NCI-H748 (cell line): Measurements from ENCODE around the gene HPCAL4.
A peak's percentile ranks its signal among the peaks of the same experiment; 100 is the strongest.

ENCODE experiments used
- DNase-seq: peaks from one replicate; lab custom pipeline; 2025; ENCODE audit not compliant: unreplicated experiment; lab: John Stamatoyannopoulos, UW

The HPCAL4 gene

DNA sequence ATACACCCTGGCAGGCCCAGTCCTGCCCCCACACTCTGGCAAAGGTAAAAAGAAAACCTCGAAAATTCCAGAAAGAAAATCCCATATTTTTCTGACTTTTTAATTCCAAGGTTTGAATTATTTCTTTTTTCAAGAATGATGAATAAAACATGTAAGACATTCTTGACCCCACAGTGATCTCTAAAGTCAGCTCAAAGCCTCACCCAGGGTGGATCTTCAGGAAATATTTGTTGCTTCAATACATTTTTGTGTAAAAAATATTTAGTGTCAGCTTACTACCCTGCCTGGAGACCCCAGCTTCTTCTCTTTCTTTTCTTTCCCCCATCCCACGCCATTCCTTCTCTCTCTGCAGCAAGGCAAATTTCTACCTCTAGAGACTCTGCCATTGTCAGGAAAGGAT, 12.3 kb downstream of the HPCAL4 start:
- DNase-seq, result no peak

DNA sequence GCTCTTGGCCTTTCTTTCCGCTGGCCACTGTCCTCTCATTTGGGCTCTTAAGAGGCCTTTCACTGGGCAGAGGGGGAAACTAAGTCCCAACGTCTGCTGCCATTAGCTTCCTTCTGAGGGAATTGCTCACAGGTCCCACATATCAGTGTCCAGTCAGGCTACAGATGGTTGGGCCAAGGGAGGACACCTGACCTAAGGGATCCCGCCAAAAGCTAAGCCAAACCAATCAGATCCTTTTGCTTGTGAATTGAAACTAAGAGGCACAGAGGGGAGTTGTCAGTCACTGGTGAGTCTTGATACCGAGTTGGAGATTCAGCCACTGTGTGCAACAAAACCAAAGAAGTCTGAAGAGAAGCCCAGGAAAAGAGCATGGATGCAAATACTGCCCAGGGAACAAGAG, 13.6 kb downstream of the HPCAL4 start:
- no peak for DNase-seq

DNA sequence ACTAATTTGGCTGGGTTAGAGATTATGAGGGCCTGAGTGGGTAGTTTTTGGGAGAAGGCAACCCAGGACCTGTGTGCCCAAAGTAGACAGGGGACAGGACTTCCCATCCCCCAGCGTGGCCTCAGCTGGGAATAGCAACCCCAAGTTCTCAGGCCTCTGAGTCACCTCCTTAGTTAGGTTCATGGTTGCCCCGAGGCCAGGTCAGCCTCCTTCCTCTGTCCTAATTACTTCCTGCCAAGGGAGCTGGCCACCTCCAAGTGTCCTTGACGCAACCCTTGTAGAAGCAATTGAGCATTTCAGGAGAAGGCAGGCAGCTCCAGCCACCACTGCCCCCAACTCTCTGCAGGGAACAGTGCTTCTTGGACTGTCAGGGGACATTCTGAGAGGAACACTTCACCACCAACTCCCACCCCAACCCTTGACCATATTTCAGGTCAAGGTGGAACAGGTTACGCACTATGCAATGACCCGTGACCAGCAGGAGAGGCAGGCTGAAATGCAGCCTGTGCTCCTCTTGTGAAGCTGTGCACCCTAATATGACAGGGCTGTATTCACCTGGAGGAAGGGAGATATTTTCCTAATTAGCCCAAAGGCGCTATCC, 14.2 kb downstream of the HPCAL4 start:
- DNase-seq, result no peak

DNA sequence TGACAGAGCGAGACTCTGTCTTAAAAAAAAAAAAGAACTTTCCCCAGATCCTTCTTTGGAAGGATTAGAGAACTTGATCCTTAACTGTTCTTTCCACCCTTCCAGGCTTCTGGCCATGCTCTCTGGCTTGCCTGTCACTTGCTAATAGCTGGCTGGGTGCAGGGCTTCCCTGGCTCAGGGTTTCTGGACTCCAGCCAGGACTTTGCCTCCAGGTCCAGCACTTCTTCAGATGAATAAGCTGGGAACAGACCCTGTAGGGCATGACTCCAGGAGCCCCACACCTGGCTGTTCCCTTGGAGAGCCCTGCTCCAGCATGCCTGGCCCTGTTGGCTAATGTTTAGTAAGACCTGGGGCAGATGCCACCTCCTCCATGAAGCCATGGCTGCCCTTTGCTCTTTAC, 16.0 kb downstream of the HPCAL4 start:
- peak; percentile 57 for DNase-seq

DNA sequence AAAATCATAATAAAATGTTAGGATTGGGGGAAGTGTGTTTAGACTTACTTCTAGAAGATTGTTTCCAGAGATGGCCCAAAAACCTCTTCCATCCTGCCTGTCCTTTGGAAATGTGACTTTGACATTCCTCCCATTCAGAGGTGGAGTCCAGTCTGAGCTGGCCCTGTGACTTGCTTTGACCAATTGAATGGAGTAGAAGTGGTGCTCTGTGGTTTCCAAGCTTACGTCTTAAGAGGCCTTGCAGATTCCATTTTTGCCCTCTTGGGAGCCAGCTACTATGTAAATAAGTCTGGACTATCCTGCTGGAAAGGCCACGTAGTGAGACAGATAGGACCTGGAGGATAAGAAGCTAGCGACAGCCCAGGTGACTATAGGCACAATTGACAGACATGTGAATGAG, 18.0 kb downstream of the HPCAL4 start:
- no peak for DNase-seq

DNA sequence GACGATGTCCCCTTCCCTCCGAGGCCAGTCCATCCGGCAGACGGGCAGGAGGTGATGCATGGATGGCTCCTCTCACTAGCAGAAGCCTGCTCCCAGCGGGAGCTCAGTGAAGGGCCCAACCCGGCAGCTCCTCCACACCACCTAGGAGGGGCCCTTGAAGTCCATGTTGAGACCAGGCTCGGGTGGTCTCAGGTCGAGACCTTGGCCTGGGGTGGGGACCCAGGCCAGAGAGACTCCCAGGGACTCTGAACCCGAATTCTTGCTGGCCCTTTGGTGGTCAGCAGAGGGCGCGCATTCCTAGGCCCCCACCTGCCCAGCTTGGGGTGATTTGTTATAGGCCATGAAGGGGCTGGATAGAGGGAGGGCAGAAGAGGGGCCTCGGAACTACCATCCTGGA, 18.7 kb downstream of the HPCAL4 start:
- no peak for DNase-seq

DNA sequence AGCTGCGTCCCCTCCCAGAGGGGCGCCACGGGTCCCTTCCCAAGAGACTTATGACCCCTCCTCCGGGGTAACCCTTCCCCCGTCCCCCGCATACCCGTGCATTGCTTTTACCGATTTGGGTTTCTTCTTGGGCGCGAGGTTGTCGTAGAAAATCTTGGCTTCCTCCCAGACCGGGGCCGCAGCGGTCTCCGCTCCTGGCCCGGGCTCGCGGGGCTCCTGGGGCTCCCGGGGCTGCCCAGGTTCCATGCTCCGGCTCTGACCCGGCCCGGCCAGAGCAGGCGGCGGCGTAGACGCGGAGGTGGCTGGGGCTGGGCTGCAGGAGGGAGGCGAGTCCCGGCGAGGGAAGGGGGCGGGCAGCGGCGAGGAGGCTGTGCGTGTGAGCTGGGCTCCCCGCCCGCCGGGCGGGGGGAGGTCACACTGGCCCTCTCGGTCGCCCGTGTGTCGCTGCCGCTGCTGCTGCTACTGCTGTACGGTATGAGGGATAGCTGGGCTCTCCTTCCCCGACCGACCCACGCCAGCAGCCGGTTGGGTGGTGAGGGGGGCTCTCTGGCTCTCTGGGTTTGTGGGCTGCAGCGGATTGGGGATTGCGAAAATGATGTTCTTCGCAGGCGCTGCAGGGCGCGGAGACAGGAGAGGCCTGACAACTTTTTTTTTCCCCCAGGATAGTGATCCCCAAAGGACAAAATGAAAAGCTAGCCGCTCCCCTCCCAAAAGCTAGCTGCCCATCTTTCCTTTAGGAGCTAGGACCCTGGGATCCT, 19.3 kb downstream of the HPCAL4 start, which contains the start of gene NT5C1A:
TSS of gene NT5C1A (minus strand) at position 315 of the 758 bp plus-strand sequence. CDS start at position 246, 69 bp downstream.
- peak; percentile 82 for DNase-seq

DNA sequence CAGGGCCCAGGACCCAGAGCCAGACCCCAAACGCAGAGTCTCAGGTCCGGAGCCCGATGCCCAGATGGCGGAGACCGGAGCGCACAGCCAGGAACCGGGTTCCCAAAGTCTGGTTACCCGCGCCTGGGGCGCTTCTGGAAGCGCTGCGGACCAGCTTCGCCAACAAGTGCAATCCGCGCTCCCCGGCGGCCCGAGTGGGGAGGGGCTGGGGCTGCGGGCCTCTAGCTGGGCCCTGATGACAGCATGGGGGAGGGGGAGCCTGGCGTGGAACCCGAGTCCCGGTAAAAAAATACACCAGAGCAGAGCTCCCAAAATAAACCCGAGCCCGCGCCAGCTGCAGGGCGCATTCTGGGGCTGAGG, 19.8 kb downstream of the HPCAL4 start:
- DNase-seq, result peak; percentile 77

DNA sequence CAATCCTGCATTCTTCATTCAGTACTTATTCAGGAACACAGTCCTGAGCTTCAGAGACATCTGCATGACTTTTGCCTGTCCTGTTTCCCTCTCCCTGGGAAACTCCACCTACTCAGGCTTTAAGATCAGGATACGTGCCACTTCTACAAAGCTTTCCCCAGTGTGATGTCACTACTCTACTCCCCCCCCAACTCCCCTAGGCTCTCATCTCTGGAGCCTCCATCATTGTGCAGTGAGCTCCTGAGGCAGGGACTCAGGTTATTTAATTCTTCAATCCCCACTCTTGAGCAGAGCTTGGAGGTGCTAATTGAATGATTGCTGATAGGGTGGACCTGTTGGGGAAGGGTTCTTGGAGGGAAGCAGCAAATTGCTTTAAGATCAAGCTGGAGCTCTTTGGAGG, 20.5 kb downstream of the HPCAL4 start:
- DNase-seq, result no peak

DNA sequence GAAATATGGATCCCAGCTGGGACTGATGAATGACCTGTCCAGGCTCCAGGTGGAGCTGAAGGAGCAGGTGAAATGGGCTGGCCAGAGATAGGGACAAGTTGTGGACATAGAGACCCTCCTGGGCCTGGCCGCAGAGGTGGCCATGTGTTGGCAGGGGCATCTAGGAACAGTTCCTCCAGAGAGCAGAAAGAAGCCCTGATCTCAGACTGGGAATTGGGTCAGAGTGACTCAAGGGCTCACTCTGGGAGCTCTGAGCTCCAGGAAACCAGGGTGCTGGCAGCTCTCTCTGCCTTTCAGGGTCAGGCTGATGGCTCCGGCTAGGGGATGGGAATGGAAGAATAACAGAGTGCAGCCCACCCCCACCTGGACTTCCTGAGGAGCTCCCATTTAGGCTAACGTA, 22.3 kb downstream of the HPCAL4 start:
- no peak for DNase-seq

DNA sequence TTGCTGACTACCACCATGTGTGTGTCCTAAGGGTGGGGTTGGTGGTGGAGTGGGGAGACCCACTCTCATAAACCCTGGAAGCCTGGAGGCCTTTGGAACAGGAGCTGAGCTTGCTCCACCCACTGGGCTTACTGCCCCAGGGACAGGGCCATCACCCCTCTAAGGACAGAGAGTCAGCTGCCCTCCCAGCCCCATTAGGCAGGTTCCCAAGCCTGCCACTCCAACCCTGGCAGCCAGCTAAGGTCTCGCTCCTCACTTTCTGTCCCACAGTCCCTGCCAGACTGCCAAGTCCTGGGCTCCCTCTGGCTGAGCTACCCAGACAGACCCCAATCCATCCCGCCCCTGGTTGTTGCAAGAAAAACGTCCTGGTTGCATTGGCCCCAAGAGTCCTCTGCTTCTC, 23.1 kb downstream of the HPCAL4 start:
- no peak for DNase-seq

DNA sequence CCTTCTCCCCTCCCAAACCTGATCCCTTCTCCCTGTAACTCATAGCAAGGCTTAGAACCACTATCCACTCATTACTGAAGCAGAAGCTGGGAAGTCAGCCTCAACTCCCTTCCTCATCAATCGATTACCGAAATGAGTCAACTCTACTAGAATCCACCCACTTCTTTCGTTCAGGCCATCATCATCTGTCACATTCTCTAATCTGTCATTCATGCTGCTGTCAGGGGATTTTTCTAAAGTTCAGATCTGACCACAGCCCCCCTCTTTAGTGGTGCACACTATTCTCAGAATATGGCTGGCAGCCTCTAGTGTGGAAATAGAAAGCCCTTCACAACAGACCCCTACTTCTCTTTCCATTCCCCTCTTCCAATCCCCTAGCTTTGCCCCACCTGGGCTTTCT, 24.5 kb downstream of the HPCAL4 start:
- no peak for DNase-seq

DNA sequence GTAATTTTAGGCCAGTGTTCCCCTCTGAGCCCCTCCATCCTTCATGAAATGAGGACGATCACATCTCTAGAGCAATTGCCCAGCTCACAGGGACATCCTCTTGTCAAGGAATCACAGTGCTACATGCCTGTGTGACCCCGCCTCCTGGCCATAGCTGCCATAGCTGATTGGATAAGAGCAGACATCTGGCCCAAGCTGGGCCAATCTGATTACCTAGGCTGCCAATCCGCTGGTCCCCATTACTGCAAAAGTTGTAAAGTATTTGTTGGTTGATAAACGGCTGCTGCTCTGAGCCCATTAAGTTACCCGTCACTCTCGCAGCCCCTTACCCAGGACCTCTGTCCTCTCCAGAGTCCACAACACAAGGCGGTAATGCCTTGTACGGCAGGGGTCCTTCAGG, 27.7 kb downstream of the HPCAL4 start:
- no peak for DNase-seq

DNA sequence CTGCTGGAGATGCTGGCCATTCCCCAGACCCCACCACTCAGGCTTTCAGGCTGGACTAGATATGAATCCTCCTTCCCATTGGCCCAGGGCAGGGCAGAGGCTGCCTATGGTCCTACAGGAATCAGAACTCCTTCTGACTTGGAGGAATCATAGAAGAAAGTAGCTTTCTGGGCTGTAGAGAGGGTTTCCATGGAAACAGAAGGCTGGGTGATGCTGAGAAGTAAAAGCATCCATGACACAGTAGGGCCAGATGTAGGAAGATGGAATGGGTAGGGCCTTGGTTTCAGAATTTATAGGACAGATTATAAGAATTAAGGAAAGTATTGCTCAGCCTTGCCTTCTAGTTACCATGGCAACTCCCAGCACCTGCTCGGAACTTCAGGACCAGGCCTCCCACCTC, 28.4 kb downstream of the HPCAL4 start:
- DNase-seq, result no peak

DNA sequence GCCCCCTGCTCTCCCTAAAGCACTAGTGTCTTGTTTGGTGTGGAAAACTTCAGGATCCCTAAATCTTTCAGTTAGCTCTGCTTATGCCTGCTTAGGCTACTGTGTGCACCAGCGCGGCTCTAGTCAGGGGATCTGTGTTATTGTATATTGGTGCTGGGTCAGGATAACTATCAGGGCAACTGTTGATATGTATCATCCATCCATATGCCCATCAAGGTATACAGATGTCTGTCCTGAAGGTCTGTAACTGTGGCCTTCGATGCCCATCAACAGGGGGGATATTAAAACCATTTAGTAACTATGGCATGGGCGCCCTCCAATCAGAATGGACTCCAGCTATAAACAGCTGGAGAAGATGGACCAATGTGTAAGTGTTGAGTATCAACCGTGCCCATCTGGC, 31.7 kb downstream of the HPCAL4 start:
- DNase-seq, result no peak

DNA sequence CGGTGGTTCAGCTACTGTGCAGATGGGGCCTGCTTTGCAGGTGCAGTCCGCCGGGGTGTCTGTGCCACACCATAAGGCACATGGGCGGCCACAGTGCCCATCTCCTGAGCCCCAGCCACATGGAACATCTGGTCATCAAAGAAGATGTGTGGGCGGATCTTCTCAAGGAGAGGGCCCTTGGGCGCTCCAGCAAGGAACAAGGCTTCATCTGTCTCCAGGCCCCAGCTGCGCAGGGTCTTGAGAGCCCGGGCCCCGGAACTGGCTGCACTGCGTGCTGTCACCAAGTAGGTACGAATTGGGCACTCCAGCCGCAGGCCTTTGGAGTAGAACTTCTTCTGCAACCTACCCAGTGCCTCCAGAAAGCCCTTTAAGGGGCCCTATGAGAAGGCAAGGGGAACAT, 32.1 kb downstream of the HPCAL4 start:
- no peak for DNase-seq

DNA sequence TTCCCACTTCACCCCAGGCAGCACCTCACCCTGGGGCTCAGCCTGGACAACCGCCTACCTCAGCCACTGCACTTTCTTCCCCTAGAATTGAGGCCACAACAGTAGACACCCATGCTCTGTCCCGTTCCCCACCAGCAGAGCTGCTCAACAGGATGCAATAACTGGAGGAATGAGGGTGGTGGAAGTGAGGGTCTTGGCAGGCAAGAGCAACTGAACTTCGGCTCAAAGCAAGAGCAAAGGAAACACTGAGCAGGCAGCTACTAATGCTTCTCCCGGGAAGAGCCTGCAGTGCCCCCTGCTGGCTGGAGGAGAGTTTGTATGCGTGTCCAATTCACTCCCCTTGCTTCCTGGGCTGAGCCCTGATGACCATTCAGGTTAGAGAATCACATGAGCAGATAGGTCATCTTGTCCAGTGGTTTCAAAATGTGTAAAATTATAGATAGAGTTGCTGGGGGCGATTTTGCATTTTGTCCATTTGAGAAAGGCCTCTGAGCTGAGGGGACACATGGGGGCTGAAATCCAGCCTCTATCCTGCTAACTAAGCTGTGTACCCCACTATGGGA, 33.2 kb downstream of the HPCAL4 start:
- DNase-seq, result peak; percentile 98

DNA sequence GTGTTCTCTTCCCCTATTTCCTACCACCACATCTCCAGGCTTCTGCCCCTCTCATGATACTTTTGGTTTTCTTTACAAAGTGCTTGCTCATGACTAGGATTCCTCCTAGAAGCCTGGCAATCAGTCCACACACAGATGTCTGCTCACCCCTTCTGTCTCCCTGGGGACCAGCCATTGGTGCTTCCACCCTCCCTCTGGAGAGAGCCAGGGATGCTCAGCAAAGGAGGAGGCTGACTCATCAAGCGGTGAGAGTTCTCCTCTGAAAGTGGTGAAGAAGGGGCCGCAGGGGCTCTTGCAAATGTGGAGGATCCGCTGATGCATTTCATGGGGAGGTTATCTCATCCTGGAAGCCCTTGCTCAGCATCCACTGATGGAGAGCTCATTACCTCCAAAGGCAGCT, 33.8 kb downstream of the HPCAL4 start:
- no peak for DNase-seq

DNA sequence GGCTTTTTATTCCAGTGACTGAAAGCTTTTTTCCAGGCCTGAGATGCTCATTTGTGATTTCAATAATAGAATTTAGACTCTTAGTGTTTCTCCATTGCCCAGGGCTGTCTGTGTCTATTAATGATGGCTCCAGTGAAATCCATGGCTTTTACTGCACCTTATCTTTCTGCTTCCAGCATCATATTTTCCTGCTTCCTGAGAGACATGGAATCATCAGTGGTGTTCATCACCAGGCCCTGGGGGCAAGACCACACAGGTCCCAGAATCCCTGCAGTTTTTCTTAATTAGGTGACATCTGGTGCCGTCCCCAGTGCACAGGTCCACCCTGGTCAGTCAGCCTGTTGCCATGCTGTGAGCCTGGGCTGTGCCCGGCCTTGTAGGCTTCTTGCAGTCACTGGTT, 34.8 kb downstream of the HPCAL4 start:
- DNase-seq, result no peak

DNA sequence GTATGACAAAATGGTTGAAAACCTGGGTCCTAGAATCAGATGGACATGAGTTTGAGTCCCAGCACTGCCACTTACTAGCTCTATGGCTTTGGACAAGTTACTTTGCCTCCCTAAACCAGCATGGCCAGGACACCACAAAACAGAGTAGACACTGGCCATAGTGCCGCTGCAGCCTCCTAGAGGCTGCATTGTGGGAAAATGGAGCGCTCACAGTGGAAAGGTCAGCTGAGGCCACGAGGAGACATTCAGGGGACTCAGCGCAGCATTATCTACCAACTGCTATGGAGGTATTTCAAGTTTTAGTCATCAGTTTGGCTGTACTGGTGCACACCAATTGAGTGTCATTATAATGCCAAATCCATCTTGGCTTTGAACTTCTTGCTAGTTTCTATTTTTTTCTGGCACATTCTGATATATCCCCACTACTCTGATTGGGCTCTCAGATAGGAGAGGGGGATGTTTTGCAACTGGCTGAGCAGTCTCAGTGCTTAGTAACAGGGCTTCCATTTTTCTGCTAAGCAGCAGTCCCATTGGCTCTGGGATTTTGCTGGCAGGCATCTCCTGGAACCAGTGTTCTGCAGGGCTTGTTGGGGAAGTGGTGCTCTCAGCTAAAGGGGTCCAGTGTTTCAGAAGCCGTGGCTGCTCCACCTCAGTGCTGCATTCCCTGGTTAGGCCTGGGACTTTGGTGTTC, 35.5 kb downstream of the HPCAL4 start:
- DNase-seq, result no peak

DNA sequence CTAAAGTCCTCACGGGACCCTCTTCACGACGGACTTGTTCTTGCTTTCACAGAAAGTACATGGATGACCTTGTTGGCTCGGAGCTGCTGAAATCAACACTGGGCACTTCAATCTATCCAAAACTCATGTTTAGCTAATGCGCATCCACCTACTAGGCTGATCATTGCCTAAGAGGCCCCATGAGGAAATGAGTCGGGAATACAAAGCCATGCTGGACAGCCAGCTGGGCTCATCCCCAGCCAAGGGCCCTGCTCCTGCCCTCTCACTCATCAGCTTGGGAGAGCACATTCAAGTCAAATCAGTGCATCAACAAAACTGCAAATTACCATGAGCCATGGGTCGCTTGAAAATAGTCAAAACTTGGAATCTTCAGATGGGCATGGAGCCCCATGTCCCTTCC, 36.9 kb downstream of the HPCAL4 start:
- DNase-seq, result no peak

DNA sequence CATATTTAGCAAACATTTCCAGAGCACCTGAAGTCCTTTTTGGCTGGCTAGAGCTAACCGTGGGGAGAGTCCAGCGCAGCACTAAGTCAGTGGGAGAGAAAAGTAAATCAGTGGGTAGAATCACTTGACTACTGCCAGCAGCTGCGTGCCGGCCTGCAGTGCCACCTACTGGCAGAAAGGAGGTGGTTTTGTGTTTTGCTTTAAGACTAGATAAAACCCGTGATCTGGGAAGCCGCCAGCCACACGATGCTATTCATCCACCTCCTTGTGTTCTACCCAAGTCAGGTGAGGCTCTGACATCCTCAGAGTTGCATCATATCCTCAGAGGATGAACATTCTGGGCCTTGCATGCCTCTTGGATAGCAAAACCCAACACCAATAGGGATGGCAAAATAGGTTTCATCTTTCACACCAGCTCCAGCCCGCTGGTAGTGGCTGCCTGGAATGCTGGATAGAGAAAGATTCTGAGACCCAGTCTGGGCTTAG, 37.6 kb downstream of the HPCAL4 start:
- peak; percentile 98 for DNase-seq
